SKM-1 (cell line): ENCODE data around the gene TMCO4.
"Not testable (repeated sequence)": the region's sequence is repeated elsewhere in the genome, so short reads cannot be mapped to it uniquely, and the experiment has no call there.

Experiments
- DNase-seq: peaks from one replicate; lab custom pipeline; 2025; ENCODE audit not compliant: unreplicated experiment; lab: John Stamatoyannopoulos, UW

TMCO4 gene

GRCh38 chr1:19643602-19644394 is 155.9 kb downstream of the TMCO4 start, which contains the start of gene NBL1:
TSS of gene NBL1 (plus strand) at chr1:19644311. CDS start at chr1:19655031, 10,720 bp downstream.
- DNase-seq = no peak

- DNase-seq = no peak
These were observed 156.6 kb downstream of the TMCO4 start for GRCh38 chr1:19643121-19643520.

GRCh38 chr1:19640363-19641316 is 159.1 kb downstream of the TMCO4 start:
- no peak for DNase-seq

- no peak for DNase-seq
These were observed 159.7 kb downstream of the TMCO4 start for GRCh38 chr1:19639999-19640362.

- not testable (repeated sequence) for DNase-seq
These were observed 160.5 kb downstream of the TMCO4 start for GRCh38 chr1:19639228-19639627.

- no peak for DNase-seq
These were observed 162.1 kb downstream of the TMCO4 start for GRCh38 chr1:19637606-19638005.

- DNase-seq = not testable (repeated sequence)
These were observed 163.0 kb downstream of the TMCO4 start for GRCh38 chr1:19636749-19637148.

- no peak for DNase-seq
These were observed 163.7 kb downstream of the TMCO4 start for GRCh38 chr1:19636065-19636464.

GRCh38 chr1:19635646-19636045 is 164.1 kb downstream of the TMCO4 start:
- no peak for DNase-seq

GRCh38 chr1:19635064-19635463 is 164.7 kb downstream of the TMCO4 start:
- not testable (repeated sequence) for DNase-seq

- DNase-seq = no peak
These were observed 166.6 kb downstream of the TMCO4 start for GRCh38 chr1:19633106-19633505.
